ENCODE data around the gene ANXA2R.
A peak's percentile ranks its signal among the peaks of the same experiment; 100 is the strongest.
"Not testable (repeated sequence)": the region's sequence is repeated elsewhere in the genome, so short reads cannot be mapped to it uniquely, and the experiment has no call there.

Gene ANXA2R

GRCh38 chr5:43040287-43041098, at the start of gene ANXA2R:
Gene ANXA2R, minus strand, starts transcription at chr5:43040319. Its CDS starts 273 bp downstream, at chr5:43040046.
- DNase-seq (ENCODE audit: low spot score), result peak; percentile 84

DNA sequence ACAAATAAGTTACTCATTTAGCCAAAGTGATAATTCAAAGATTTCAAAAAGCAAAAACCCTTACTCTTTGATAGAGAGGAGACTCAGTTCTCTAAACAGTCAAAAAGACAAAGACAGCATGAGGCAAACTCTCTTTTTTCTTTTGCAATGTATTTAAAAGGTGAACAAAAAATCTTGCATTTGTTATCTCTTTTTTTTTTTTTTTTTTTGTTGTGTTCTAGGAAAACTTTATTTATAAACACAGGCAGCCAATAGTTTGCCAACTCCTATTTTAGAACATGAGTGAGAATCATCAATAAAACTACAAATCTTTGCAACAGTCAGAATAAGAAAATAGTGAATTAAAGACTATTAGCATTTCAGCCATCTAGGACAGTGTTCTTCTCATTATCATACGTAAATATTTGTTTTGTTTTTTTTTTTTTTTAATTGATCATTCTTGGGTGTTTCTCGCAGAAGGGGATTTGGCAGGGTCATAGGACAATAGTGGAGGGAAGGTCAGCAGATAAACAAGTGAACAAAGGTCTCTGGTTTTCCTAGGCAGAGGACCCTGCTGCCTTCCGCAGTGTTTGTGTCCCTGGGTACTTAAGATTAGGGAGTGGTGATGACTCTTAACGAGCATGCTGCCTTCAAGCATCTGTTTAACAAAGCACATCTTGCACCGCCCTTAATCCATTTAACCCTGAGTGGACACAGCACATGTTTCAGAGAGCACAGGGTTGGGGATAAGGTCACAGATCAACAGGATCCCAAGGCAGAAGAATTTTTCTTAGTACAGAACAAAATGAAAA, 46.2 kb upstream of the ANXA2R start:
- not testable (repeated sequence) for DNase-seq (ENCODE audit: low spot score)

- no peak for DNase-seq (ENCODE audit: low spot score)
Measured at GRCh38 chr5:43085453-43085852, 45.3 kb upstream of the ANXA2R start.

GRCh38 chr5:43084468-43084867, 44.3 kb upstream of the ANXA2R start:
- not testable (repeated sequence) for DNase-seq (ENCODE audit: low spot score)

GRCh38 chr5:43081345-43081744, 41.2 kb upstream of the ANXA2R start:
- DNase-seq (ENCODE audit: low spot score), result not testable (repeated sequence)

DNA sequence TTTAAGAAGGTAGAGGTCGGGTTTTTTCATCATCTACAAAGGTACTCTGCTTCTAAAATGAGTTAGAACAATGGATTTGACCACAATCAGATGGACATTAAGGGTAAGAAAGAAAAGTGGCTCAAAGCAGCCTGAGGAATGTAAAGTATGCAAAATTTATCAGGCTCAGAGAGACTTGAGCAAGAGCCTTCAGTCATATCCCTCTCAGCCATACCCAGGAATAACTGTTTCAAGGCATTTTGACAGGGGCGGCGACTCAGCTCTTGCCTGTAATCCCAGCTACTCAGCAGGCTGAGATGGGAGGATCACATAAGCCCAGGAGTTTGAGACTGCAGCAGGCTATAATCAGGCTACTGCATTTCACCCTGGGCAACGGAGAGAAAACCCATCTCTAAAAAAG, 38.8 kb upstream of the ANXA2R start:
- DNase-seq (ENCODE audit: low spot score), result no peak

DNA sequence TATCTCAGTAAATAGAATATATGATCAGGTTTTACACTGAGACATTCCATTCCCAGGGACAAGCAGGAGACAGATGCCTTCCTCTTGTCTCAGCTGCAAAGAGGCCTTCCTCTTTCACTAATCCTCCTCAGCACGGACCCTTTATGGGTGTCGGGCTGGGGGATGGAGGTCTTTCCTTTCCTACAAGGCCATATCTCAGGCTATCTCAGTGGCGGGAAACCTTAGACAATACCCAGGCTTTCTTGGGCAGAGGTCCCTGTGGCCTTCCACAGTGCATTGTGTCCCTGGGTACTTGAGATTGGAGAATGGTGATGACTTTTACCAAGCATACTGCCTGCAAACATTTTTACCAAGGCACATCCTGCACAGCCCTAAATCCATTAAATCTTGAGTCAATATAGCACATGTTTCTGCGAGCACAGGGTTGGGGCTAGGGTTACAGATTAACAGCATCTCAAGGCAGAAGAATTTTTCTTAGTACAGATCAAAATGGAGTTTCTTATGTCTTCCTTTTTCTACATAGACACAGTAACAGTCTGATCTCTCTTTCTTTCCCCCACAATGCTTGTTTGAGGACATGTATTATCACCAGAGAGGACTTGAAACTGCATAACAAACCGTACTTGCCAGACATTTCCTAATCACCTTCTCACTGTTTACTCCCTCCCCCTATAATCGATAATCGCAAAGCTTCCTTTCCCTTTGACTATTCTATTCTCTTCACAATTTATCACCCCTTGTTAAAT, 37.5 kb upstream of the ANXA2R start:
- not testable (repeated sequence) for DNase-seq (ENCODE audit: low spot score)

- DNase-seq (ENCODE audit: low spot score), result no peak
Measured at GRCh38 chr5:43075319-43076293, 35.5 kb upstream of the ANXA2R start.

- no peak for DNase-seq (ENCODE audit: low spot score)
Measured at GRCh38 chr5:43074987-43075318, 34.8 kb upstream of the ANXA2R start.

DNA sequence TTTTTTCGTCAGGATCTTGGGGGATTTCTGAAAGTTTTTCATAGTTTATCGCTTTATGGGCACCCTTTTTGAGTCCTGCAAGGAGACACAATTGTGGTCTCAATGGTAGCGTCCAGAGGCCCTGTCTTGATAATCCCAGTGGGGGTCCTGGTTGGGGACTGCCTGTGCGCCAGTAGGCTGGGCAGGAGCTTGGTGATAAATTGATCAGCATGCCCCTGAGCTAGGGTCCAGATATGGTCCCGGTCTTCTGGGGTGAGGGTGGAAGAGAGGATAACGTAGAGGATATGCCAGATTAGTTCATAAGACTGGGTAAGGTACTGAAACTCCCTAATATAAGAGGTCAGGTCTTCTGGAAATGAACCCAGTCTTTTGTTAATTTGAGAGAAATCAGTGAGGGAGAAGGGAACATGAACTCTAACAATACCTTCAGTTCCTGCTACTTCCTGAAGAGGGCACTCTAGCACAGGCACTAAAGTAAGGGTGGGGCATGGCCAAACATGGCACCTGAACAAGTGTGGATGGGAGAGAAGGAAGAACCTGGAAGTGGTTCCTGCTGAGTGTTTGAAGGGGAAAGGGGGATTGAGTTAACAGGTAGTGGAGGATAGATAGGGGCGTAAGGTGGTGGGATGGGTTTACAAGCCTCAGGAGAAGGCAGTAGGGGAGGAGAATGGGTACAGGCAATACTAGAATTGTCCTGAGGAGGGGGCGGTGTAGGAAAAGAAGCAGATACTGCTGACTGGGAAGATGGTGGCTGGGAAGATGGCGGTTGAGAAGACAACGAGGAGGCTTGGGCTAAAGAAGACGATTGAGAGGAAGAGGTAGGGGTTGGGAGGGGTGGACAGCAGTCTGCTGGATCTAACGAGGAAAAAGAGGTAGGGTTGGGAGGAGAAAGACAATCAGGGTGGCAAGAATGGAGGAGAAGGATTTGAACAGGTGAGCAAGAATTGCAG, 33.8 kb upstream of the ANXA2R start:
- no peak for DNase-seq (ENCODE audit: low spot score)

DNA sequence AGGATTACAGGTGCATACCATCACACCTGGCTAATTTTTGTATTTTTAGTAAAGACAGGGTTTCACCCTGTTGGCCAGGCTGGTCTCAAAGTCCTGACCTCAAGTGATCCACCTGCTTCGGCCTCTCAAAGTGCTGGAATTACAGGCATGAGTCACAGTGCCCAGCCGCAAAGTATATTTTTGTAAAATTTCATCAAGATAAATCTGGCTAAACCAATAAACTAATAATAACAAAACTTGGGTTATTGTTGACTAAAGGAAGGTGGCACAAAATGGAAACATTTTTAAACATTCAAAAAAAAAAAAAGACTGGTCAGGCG, 29.2 kb upstream of the ANXA2R start:
- not testable (repeated sequence) for DNase-seq (ENCODE audit: low spot score)

- no peak for DNase-seq (ENCODE audit: low spot score)
Measured at GRCh38 chr5:43068037-43068436, 27.9 kb upstream of the ANXA2R start.

- DNase-seq (ENCODE audit: low spot score), result peak; percentile 93
Measured at GRCh38 chr5:43066799-43067741, 27.0 kb upstream of the ANXA2R start.

- DNase-seq (ENCODE audit: low spot score), result peak; percentile 82
Measured at GRCh38 chr5:43065948-43066798, 26.1 kb upstream of the ANXA2R start.

GRCh38 chr5:43065387-43065947, 25.3 kb upstream of the ANXA2R start:
- no peak for DNase-seq (ENCODE audit: low spot score)

GRCh38 chr5:43063721-43064171, 23.6 kb upstream of the ANXA2R start:
- DNase-seq (ENCODE audit: low spot score), result no peak

- no peak for DNase-seq (ENCODE audit: low spot score)
Measured at GRCh38 chr5:43061352-43062075, 21.4 kb upstream of the ANXA2R start.

Measured in putamen (tissue), 1 donor.